ENCODE data around the gene IL31RA. TPM values are rescaled to one million over a fixed set of nuclear protein-coding genes. Genes with fewer than 3 reads are reported as not detected.

Gene IL31RA
- total and polyA plus RNA-seq, 2 experiments from 2014 or later, result not detected

Small RNA genes lying within 50 kb of the gene (small RNA-seq; reads per million reads assigned to genes)
- gene AC016596.1 (ENCODE audit: low replicate concordance), result not detected

Other genes with a start within 250 kb of the IL31RA start
- 57.0 and 64.8 TPM in 2 replicates for gene SLC38A9, start 139.0 kb upstream of the IL31RA start, total RNA-seq (2014; rRNA removed; shearing (Covaris generic))
- 28.6 and 30.8 TPM in 2 replicates for gene SLC38A9, start 139.0 kb upstream of the IL31RA start, polyA plus RNA-seq (2016; fragmentation: Nextera tagmentation; extraction: Ambion mirVana)
- gene DDX4, start 113.3 kb upstream of the IL31RA start, total RNA-seq (2014; rRNA removed; shearing (Covaris generic)), result 0.83 TPM in 1 of 2 replicates, not detected in the other
- not detected in 2 replicates for gene DDX4, start 113.3 kb upstream of the IL31RA start, polyA plus RNA-seq (2016; fragmentation: Nextera tagmentation; extraction: Ambion mirVana)
- 9.8 and 11.3 TPM in 2 replicates for gene IL6ST, start 143.6 kb downstream of the IL31RA start, total RNA-seq (2014; rRNA removed; shearing (Covaris generic))
- 5.0 and 6.7 TPM in 2 replicates for gene IL6ST, start 143.6 kb downstream of the IL31RA start, polyA plus RNA-seq (2016; fragmentation: Nextera tagmentation; extraction: Ambion mirVana)